NCI-H2081 (cell line): ENCODE measurements around the gene HPS5.

Source experiments
- DNase-seq, 2 experiments: peaks; one replicate each; lab custom pipeline; 2025; lab: John Stamatoyannopoulos, UW

HPS5 gene

GRCh38 chr11:18235394-18236334, 86.3 kb downstream of the HPS5 start:
- no peak for DNase-seq

GRCh38 chr11:18233912-18234311, 88.0 kb downstream of the HPS5 start:
- no peak for DNase-seq

GRCh38 chr11:18230859-18231258, 91.1 kb downstream of the HPS5 start:
- DNase-seq, result no peak

- DNase-seq, result no peak
Measured at GRCh38 chr11:18229501-18229900, 92.4 kb downstream of the HPS5 start.
